Activated CD4-positive, alpha-beta T cell treated with anti-CD3 and anti-CD28 coated beads for 36 hours (primary cell): Measurements from ENCODE around the gene IFT80. TPM values are rescaled to one million over a fixed set of nuclear protein-coding genes. Genes with fewer than 3 reads are reported as not detected.
A peak's percentile ranks its signal among the peaks of the same experiment; 100 is the strongest.

Source experiments
- ATAC-seq: fragments of 200-7000 bp; cut with Tn5 transposase; one replicate; pipeline ENCODE4 v1.10.0; 2021; ENCODE audit warnings: mild to moderate bottlenecking, moderate library complexity
- CTCF ChIA-PET: fragments of 350-600 bp; sonication (Branson Sonifier 250); formaldehyde crosslinking; loops from one replicate; lab custom pipeline; 2021; ENCODE audit warnings: antibody characterized with exemption; lab: Charles Lee
- POLR2A ChIA-PET: fragments of 350-600 bp; sonication (Branson Sonifier 250); formaldehyde crosslinking; loops from one replicate; lab custom pipeline; 2021; ENCODE audit warnings: antibody characterized with exemption, inconsistent platforms; lab: Charles Lee
- DNase-seq: peaks from one replicate; pipeline ENCODE4 v3.0.0-alpha.2; 2020
- H3K27ac Mint-ChIP-seq: one replicate; pipeline ENCODE4 v1.8.0; 2021; ENCODE audit warnings: mixed read lengths
- H3K27me3 Mint-ChIP-seq: one replicate; pipeline ENCODE4 v1.8.0; 2021; ENCODE audit warnings: mixed read lengths
- H3K36me3 Mint-ChIP-seq: one replicate; pipeline ENCODE4 v1.8.0; 2021; ENCODE audit warnings: low read depth, mixed read lengths
- H3K4me1 Mint-ChIP-seq: one replicate; pipeline ENCODE4 v1.8.0; 2021; ENCODE audit warnings: mixed read lengths
- H3K4me3 Mint-ChIP-seq: one replicate; pipeline ENCODE4 v1.8.0; 2021; ENCODE audit warnings: mild to moderate bottlenecking, moderate library complexity, mixed read lengths
- H3K9me3 Mint-ChIP-seq: one replicate; pipeline ENCODE4 v1.8.0; 2021; ENCODE audit warnings: low read depth, mixed read lengths
- intact Hi-C, 2 experiments: fragments of 100-400 bp; cut with DNase I in 1 of 2; cut with micrococcal nuclease in 1 of 2; formaldehyde crosslinking; loops; one replicate each; pipeline versions ENCODE4 v1.14.2 to v1.15.1; 2022 to 2024; cut with DNase I, micrococcal nuclease
- total RNA-seq, 2 experiments: library from RNA; stranded (reverse); gene quantifications; one replicate each; pipeline ENCODE4 v1.2.3, GENCODE V29; 2021

Gene IFT80
- total RNA-seq, 2 experiments from 2014 or later = 15.0 to 18.1 TPM

- Mint-ChIP-seq H3K9me3 (no peaks in the 10 kb centered on the region), H3K36me3 (no peaks in the 10 kb centered on the region), H3K27ac (no peak within 1 kb of the TSS), H3K27me3 (peaks cover 41% of the 10 kb centered on the region), H3K4me1 (peaks cover 10% of the 10 kb centered on the region), H3K4me3 (peak within 1 kb of the TSS; percentile 62)
- ChIA-PET CTCF (interaction anchor here (0.6 to 1.4 kb wide), 12 partner anchors 9 to 251 kb away, joined by 3 to 5 read pairs (median 3); no protein-coding TSS in a partner anchor), POLR2A (interaction anchor here (0.5 to 0.6 kb wide), 5 partner anchors 12 to 386 kb away, joined by 3 to 8 read pairs (median 4); partner anchors contain the start of genes SCHIP1 and SMC4)
- DNase-seq (peak; percentile 76), ATAC-seq (peak; percentile 91)
- intact Hi-C loops = loop anchor here (1.0 to 10.0 kb wide), 3 partner anchors 174 to 259 kb away; partner anchors contain the start of genes IFT80 (in 1 of the 2) and SMC4 (in 1 of the 2)
Observed at GRCh38 chr3:160225176-160226025, 173.6 kb downstream of the IFT80 start, which contains the start of gene C3orf80. Gene C3orf80, plus strand, starts transcription at chr3:160225422. Its CDS starts 214 bp downstream, at chr3:160225636.

GRCh38 chr3:160224811-160225175 is 174.2 kb downstream of the IFT80 start:
- H3K36me3 Mint-ChIP-seq = no peaks in the 10 kb centered on the region
- ChIA-PET CTCF (interaction anchor here (0.6 to 1.4 kb wide), 4 partner anchors 170 to 275 kb away, joined by 3 read pairs; no protein-coding TSS in a partner anchor), POLR2A (no interaction called here)
- H3K4me1 Mint-ChIP-seq = peaks cover 10% of the 10 kb centered on the region
- H3K27me3 Mint-ChIP-seq = peaks cover 41% of the 10 kb centered on the region
- DNase-seq = no peak
- H3K9me3 Mint-ChIP-seq = no peaks in the 10 kb centered on the region
- no peak overlapping the region for H3K27ac Mint-ChIP-seq
- intact Hi-C loops = loop anchor here (1.0 to 10.0 kb wide), 3 partner anchors 175 to 260 kb away; partner anchors contain the start of genes IFT80 (in 1 of the 2) and SMC4 (in 1 of the 2)
- H3K4me3 Mint-ChIP-seq = peak overlapping the region; percentile 55
- no peak for ATAC-seq

- H3K4me1 Mint-ChIP-seq = peaks cover 10% of the 10 kb centered on the region
- no peak overlapping the region for H3K4me3 Mint-ChIP-seq
- no peaks in the 10 kb centered on the region for H3K9me3 Mint-ChIP-seq
- intact Hi-C loops = loop anchor here (10.0 kb wide), 2 partner anchors 189 to 261 kb away; no protein-coding TSS in a partner anchor
- no peak overlapping the region for H3K27ac Mint-ChIP-seq
- H3K36me3 Mint-ChIP-seq = no peaks in the 10 kb centered on the region
- no peak for ATAC-seq
- ChIA-PET POLR2A (no interaction called here), CTCF (interaction anchor here (0.6 to 1.2 kb wide), 2 partner anchors 194 to 275 kb away, joined by 3 read pairs; no protein-coding TSS in a partner anchor)
- DNase-seq = peak; percentile 10
- H3K27me3 Mint-ChIP-seq = peaks cover 42% of the 10 kb centered on the region
Observed at GRCh38 chr3:160224256-160224655, 174.8 kb downstream of the IFT80 start.

GRCh38 chr3:160221019-160221418 is 178.0 kb downstream of the IFT80 start:
- H3K36me3 Mint-ChIP-seq = no peaks in the 10 kb centered on the region
- H3K27ac Mint-ChIP-seq = no peak overlapping the region
- H3K9me3 Mint-ChIP-seq = no peaks in the 10 kb centered on the region
- no peak for ATAC-seq
- no peak for DNase-seq
- ChIA-PET CTCF (interaction anchor here (1.2 to 1.8 kb wide), 2 partner anchors 10 to 12 kb away, joined by 3 to 6 read pairs; no protein-coding TSS in a partner anchor), POLR2A (no interaction called here)
- H3K4me3 Mint-ChIP-seq = no peak overlapping the region
- peaks cover 35% of the 10 kb centered on the region for H3K27me3 Mint-ChIP-seq
- intact Hi-C loops = loop anchor here (10.0 kb wide), 2 partner anchors 186 to 264 kb away; no protein-coding TSS in a partner anchor
- peaks cover 6% of the 10 kb centered on the region for H3K4me1 Mint-ChIP-seq

GRCh38 chr3:160220038-160220437 is 179.0 kb downstream of the IFT80 start:
- POLR2A ChIA-PET = no interaction called here
- intact Hi-C loops = loop anchor here (10.0 kb wide), 2 partner anchors 185 to 265 kb away; no protein-coding TSS in a partner anchor
- ATAC-seq = no peak
- Mint-ChIP-seq H3K27ac (no peak overlapping the region), H3K27me3 (peaks cover 35% of the 10 kb centered on the region), H3K36me3 (no peaks in the 10 kb centered on the region), H3K4me1 (peaks cover 5% of the 10 kb centered on the region), H3K4me3 (no peak overlapping the region), H3K9me3 (no peaks in the 10 kb centered on the region)
- CTCF ChIA-PET = interaction anchor here (1.2 to 1.8 kb wide), 3 partner anchors 9 to 13 kb away, joined by 3 to 6 read pairs (median 3); no protein-coding TSS in a partner anchor
- no peak for DNase-seq

- peaks cover 26% of the 10 kb centered on the region for H3K27me3 Mint-ChIP-seq
- H3K9me3 Mint-ChIP-seq = no peaks in the 10 kb centered on the region
- H3K27ac Mint-ChIP-seq = no peak overlapping the region
- no peak for DNase-seq
- no peak for ATAC-seq
- ChIA-PET POLR2A (no interaction called here), CTCF (no interaction called here)
- no peaks in the 10 kb centered on the region for H3K4me1 Mint-ChIP-seq
- no peak overlapping the region for H3K4me3 Mint-ChIP-seq
- intact Hi-C loops = no loop called here
- no peaks in the 10 kb centered on the region for H3K36me3 Mint-ChIP-seq
Observed at GRCh38 chr3:160218136-160218535, 180.9 kb downstream of the IFT80 start.

GRCh38 chr3:160217675-160218074 is 181.3 kb downstream of the IFT80 start:
- Mint-ChIP-seq H3K27ac (no peak overlapping the region), H3K9me3 (no peaks in the 10 kb centered on the region), H3K4me1 (no peaks in the 10 kb centered on the region), H3K27me3 (peaks cover 26% of the 10 kb centered on the region), H3K36me3 (no peaks in the 10 kb centered on the region), H3K4me3 (no peak overlapping the region)
- DNase-seq = no peak
- ChIA-PET CTCF (no interaction called here), POLR2A (no interaction called here)
- intact Hi-C loops = no loop called here
- ATAC-seq = no peak

- DNase-seq = no peak
- no peak overlapping the region for H3K27ac Mint-ChIP-seq
- H3K9me3 Mint-ChIP-seq = no peaks in the 10 kb centered on the region
- ChIA-PET CTCF (interaction anchor here (0.7 to 1.7 kb wide), 3 partner anchors 13 to 181 kb away, joined by 3 to 5 read pairs (median 3); no protein-coding TSS in a partner anchor), POLR2A (no interaction called here)
- H3K4me3 Mint-ChIP-seq = no peak overlapping the region
- H3K27me3 Mint-ChIP-seq = peaks cover 14% of the 10 kb centered on the region
- intact Hi-C loops = no loop called here
- H3K36me3 Mint-ChIP-seq = no peaks in the 10 kb centered on the region
- H3K4me1 Mint-ChIP-seq = no peaks in the 10 kb centered on the region
- ATAC-seq = no peak
Observed at GRCh38 chr3:160213191-160213590, 185.8 kb downstream of the IFT80 start.

GRCh38 chr3:160210799-160211221 is 188.2 kb downstream of the IFT80 start:
- Mint-ChIP-seq H3K4me3 (no peak overlapping the region), H3K27ac (no peak overlapping the region), H3K27me3 (peaks cover 14% of the 10 kb centered on the region), H3K4me1 (no peaks in the 10 kb centered on the region), H3K36me3 (no peaks in the 10 kb centered on the region), H3K9me3 (no peaks in the 10 kb centered on the region)
- ChIA-PET POLR2A (interaction anchor here (0.7 kb wide), 1 partner anchor 324 kb away, joined by 4 read pairs; no protein-coding TSS in a partner anchor), CTCF (interaction anchor here (0.6 to 1.8 kb wide), 6 partner anchors 10 to 179 kb away, joined by 3 to 7 read pairs (median 4); partner anchors contain the start of gene C3orf80)
- DNase-seq (peak; percentile 11), ATAC-seq (peak; percentile 72)
- intact Hi-C loops = loop anchor here in 1 of 2 experiments (2.0 kb wide), 1 partner anchor 178 kb away; no protein-coding TSS in a partner anchor

- DNase-seq (no peak), ATAC-seq (no peak)
- H3K4me3 Mint-ChIP-seq = no peak overlapping the region
- peaks cover 14% of the 10 kb centered on the region for H3K27me3 Mint-ChIP-seq
- intact Hi-C loops = loop anchor here in 1 of 2 experiments (2.0 kb wide), 1 partner anchor 178 kb away; no protein-coding TSS in a partner anchor
- no peak overlapping the region for H3K27ac Mint-ChIP-seq
- H3K9me3 Mint-ChIP-seq = no peaks in the 10 kb centered on the region
- H3K4me1 Mint-ChIP-seq = no peaks in the 10 kb centered on the region
- H3K36me3 Mint-ChIP-seq = no peaks in the 10 kb centered on the region
- ChIA-PET CTCF (interaction anchor here (0.6 to 1.8 kb wide), 6 partner anchors 10 to 179 kb away, joined by 3 to 7 read pairs (median 4); partner anchors contain the start of gene C3orf80), POLR2A (no interaction called here)
Observed at GRCh38 chr3:160210341-160210740, 188.7 kb downstream of the IFT80 start.
